Measurements from ENCODE around the gene GORASP1. TPM values are rescaled to one million over a fixed set of nuclear protein-coding genes. Genes with fewer than 3 reads are reported as not detected.
"Not testable (repeated sequence)": the region's sequence is repeated elsewhere in the genome, so short reads cannot be mapped to it uniquely, and the experiment has no call there.

Gene GORASP1
- total and polyA plus RNA-seq, 2 of the 13 experiments (the other 11 are each of a cell fraction or from before 2014, with no cell fraction given) = 36.4 to 39.8 TPM

DNA sequence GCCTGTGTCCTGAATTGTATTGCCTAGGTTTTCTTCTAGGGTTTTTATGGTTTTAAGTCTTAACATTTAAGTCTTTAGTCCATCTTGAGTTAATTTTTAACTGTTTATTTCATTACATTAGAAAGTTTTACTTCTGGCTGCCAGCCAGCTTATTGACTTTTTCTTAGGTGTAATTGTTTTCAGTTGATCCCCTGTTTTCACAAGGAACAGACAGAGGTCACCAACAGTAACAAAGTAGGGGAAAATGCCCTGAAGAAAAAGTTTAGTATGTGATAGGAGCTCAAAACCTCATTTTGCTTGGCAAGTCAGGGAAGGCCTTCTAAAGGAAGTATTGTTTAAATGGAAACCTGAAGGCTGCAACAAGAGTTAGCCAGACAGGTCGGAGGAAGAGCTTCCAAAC is 45.2 kb downstream of the GORASP1 start (continued):
- TF ChIP-seq, protein P1, sequence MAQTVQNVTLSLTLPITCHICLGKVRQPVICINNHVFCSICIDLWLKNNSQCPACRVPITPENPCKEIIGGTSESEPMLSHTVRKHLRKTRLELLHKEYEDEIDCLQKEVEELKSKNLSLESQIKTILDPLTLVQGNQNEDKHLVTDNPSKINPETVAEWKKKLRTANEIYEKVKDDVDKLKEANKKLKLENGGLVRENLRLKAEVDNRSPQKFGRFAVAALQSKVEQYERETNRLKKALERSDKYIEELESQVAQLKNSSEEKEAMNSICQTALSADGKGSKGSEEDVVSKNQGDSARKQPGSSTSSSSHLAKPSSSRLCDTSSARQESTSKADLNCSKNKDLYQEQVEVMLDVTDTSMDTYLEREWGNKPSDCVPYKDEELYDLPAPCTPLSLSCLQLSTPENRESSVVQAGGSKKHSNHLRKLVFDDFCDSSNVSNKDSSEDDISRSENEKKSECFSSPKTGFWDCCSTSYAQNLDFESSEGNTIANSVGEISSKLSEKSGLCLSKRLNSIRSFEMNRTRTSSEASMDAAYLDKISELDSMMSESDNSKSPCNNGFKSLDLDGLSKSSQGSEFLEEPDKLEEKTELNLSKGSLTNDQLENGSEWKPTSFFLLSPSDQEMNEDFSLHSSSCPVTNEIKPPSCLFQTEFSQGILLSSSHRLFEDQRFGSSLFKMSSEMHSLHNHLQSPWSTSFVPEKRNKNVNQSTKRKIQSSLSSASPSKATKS (CRISPR knock-in tag; IDR thresholded peaks at IDR 0.05) = no peak
- TF ChIP-seq SMAD3 (CRISPR knock-in tag; IDR thresholded peaks at IDR 0.05) = no peak
- TF ChIP-seq, protein P2, sequence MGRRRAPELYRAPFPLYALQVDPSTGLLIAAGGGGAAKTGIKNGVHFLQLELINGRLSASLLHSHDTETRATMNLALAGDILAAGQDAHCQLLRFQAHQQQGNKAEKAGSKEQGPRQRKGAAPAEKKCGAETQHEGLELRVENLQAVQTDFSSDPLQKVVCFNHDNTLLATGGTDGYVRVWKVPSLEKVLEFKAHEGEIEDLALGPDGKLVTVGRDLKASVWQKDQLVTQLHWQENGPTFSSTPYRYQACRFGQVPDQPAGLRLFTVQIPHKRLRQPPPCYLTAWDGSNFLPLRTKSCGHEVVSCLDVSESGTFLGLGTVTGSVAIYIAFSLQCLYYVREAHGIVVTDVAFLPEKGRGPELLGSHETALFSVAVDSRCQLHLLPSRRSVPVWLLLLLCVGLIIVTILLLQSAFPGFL (CRISPR knock-in tag; IDR thresholded peaks at IDR 0.05) = no peak
- no peak for TF ChIP-seq ZSCAN29 (CRISPR knock-in tag; conservative IDR thresholded peaks at IDR 0.05)
- TF ChIP-seq ZNF460 (CRISPR knock-in tag; IDR thresholded peaks at IDR 0.05; ENCODE audit: borderline replicate concordance) = no peak
- TF ChIP-seq ASH2L (IDR thresholded peaks at IDR 0.05; ENCODE audit: insufficient read length, low read depth, low read length) = no peak
- TF ChIP-seq MIER3 (CRISPR knock-in tag; IDR thresholded peaks at IDR 0.05; ENCODE audit: borderline replicate concordance) = no peak
- TF ChIP-seq HNRNPLL (IDR thresholded peaks at IDR 0.05; ENCODE audit: low read depth, low read length, poor library complexity, severe bottlenecking) = no peak
- TF ChIP-seq RCOR2 (CRISPR knock-in tag; IDR thresholded peaks at IDR 0.05) = no peak
- TF ChIP-seq JARID2 (CRISPR knock-in tag; IDR thresholded peaks at IDR 0.05; ENCODE audit: insufficient replicate concordance) = no peak
- TF ChIP-seq ZNF121 (CRISPR knock-in tag; IDR thresholded peaks at IDR 0.05) = no peak

DNA sequence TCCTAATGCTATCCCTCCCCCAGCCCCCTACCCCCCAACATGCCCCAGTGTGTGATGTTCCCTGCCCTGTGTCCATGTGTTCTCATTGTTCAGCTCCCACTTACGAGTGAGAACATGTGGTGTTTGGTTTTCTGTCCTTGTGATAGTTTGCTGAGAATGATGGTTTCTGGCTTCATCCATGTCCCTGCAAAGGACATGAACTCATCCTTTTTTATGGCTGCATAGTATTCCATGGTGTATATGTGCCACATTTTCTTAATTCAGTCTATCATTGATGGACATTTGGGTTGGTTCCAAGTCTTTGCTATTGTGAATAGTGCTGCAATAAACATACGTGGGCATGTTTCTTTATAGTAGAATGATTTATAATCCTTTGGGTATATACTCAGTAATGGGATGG is 46.2 kb downstream of the GORASP1 start:
- BruUV-seq (replicated peaks); H3K27me3 ChIP-seq (ENCODE audit: control insufficient read depth in 1 of 2, insufficient read depth in 2 of 2, low read length in 2 of 2); H3K4me2 ChIP-seq (ENCODE audit: low read depth, low read length); FAIRE-seq; ATAC-seq; in situ Hi-C loops (cut with HindIII; ENCODE audit: extremely low pct_ligation_motif_present, low pct_unique_long_range_greater_than_20kb); DNase-seq (ENCODE audit: low spot score); H3K27ac ChIP-seq (ENCODE audit: extremely low read length, insufficient read depth, low read length); H3K9ac ChIP-seq (ENCODE audit: insufficient read depth, low read depth, low read length); H3K9me3 ChIP-seq (ENCODE audit: low read length); H3K4me3 ChIP-seq (replicated peaks in 1 of 3; ENCODE audit: insufficient read depth in 1 of 3, low read depth in 2 of 3, low read length in 3 of 3); POLR2A ChIA-PET; intact Hi-C loops (cut with micrococcal nuclease; ENCODE audit: unreplicated experiment); CTCF ChIA-PET (ENCODE audit: low intra/inter-chr PET ratio, low total read pairs); H2AFZ ChIP-seq (ENCODE audit: low read length): not testable (repeated sequence)
- Histone ChIP-seq H3K4me1 (ENCODE audit: insufficient read depth, low read length) (peaks cover 12% of the 10 kb centered on the region), H3K79me2 (ENCODE audit: insufficient read depth, low read length) (peaks cover 51% of the 10 kb centered on the region), H4K20me1 (ENCODE audit: insufficient read depth, low read length) (peaks cover 24% of the 10 kb centered on the region; the same call in 1 of the 2 replicates), H3K36me3 (replicated peaks in 1 of 2; ENCODE audit: control insufficient read depth in 1 of 2, insufficient read depth in 2 of 2, low read length in 2 of 2) (peaks cover 0 to 13% of the 10 kb centered on the region in 2 experiments; a peak in 2 of 5 replicates)
- 100% methylated on average over 2 of the region's 2 CpGs for WGBS (ENCODE audit: low lambda C conversion rate)
